HG02759 (cell line): ENCODE data around the gene CCDC178.

Experiments
- ATAC-seq: cut with Tn5 transposase; IDR thresholded peaks from one replicate; pipeline ENCODE4 v1.9.1; 2021; ENCODE audit warnings: mild to moderate bottlenecking, moderate library complexity; ENCODE audit not compliant: unreplicated experiment

Gene CCDC178

DNA sequence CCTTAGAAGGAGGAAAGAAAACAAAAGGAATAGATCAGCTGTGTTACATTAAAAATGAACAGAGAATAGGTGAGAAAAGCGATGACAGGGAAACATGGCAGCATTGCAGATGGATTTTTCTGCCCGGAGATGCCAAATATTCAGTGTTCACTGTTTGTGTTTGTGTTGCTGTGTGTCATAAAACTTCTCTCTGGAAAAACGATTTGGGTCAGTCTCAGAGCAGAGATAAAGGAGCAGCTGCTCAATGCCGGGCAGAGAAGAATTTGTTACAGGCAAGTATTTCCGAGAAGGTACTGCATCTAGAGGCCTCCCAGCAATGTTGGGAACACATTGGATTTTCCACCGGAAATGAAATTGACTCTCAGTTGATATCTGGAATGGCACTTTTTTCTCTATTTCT is 511.3 kb downstream of the CCDC178 start:
- ATAC-seq = no peak

- ATAC-seq = no peak
These were observed 517.5 kb downstream of the CCDC178 start for GRCh38 chr18:32922951-32923430.

DNA sequence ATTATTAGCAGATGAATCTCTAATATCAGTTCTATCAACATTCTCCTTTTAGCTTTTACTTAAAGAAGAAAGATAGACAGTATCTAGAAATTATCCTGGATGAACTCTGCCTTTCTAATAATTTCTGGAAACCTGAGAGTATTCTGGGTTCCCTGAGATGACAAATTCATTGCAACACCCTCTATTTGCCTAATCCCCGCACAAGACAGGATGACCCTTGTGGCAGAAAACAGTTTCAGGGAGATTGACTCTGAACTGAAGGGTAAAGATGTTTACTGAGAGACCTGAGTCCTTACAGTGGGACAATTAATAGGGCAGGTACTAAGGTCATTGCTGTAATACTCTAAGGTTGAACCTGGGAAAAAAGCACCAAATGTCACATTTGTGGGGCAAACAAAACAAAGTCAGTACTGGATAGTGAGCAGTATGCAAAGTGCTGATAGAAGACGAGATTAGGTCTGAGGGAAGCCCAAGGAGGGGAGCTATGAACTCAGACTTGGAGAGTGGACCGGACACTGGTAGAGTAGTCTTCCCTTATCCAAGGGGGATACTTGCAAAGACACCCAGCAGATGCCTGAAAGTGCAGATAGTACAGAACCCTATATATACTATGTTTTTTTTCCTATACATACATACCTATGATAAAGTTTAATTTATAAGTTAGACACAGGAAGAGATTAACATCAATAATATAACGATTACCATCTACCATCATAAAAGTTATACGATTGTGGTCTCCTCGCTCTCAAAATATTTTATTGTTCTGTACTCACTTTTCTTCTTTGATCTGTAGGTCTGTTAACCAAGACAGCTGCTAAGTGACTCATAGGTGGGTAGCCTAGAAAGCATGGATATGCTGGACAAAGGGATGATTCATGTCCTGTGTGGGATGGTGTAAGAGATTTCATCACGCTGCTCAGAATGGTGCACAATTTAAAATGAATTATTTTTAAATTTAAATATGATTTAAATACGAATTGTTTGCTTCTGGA is 519.4 kb downstream of the CCDC178 start:
- no peak for ATAC-seq

DNA sequence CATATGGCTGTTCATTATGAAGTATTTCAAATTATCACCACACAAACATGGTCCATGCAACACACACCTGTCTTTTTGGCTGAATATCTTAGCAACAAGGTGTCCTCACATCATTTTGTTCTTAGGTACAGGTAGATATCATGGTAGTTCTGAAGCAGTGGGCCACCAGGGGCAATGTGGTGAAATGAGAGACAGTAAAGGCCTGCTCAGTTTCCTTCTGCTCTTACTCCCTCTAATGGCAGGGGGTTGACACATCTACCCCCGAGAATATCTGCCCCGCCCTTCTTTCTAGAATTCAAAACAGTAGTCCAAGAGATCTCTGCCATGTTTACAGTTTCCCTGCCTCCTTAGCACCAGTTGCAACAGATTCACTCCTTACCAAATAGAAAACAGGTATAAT is 520.7 kb downstream of the CCDC178 start:
- peak; percentile 95 for ATAC-seq

- no peak for ATAC-seq
These were observed 521.8 kb downstream of the CCDC178 start for GRCh38 chr18:32918692-32919250.

- no peak for ATAC-seq
These were observed 525.0 kb downstream of the CCDC178 start for GRCh38 chr18:32915516-32915915.

DNA sequence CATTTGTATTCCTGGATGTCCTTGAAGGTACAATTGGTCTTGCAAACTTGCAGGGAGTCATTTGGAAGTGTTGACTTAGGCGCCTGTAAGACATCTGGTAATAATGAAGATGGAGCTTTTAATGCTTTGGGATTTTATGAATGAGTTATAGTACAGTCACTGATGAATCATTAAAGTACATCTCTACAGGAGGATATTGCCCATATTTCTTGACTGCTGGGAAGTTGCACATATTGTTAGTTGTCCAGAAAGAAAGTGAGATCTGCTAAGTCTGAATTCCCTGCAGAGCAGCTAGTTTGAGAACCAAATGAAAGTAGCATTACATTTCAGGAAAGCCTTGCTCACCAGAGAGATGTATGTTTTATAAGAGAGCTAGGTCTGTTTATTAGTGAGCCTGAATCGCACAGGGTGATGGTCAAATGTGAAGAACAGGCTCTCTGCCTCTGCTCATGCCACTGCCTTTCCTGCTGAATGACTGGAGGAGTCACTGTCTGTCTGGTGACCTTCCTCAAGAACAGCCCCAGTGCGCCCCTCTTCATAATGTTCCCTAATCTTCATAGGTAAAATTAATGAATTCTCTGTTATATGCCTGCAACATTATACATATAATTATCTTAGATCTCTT is 528.7 kb downstream of the CCDC178 start:
- ATAC-seq = no peak

GRCh38 chr18:32910694-32911296 is 529.7 kb downstream of the CCDC178 start:
- ATAC-seq = no peak

DNA sequence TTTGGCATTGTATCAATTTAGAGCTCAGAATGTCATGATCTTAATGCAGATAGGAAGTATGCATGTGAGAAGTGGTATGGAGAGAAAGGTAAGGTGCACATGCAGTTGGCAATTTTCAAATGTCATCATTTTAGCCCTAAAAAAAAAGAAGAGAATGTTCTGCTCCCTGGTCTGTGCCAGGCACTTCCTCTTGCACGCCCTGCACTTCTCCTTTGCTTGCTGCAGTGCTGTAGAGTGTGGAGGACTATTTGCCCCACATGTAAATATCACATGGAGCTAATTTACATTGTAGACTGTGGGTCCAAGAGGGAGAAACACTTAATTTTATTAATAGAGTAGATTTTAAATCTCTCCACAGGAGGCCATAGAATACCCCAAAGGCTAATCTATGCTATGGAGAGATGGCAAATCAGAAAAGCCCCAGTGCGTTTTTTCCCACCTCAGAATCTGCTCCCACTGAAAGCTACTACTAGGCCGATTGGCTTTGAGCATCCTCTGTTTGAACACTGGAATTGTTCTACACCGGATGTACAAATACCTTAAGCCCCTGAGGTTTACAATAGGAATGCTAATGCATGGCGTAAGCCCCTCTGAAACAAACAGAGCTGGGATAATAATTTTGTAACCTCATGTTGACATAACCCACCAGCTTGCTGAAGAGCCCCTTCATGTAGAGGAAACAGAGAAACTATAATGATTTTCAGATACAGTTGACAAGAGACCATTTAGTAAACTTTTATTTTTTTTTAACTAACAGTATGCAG is 530.5 kb downstream of the CCDC178 start:
- ATAC-seq = no peak

- no peak for ATAC-seq
These were observed 532.1 kb downstream of the CCDC178 start for GRCh38 chr18:32908424-32908805.

- ATAC-seq = no peak
These were observed 532.7 kb downstream of the CCDC178 start for GRCh38 chr18:32907648-32908423.

- ATAC-seq = no peak
These were observed 533.3 kb downstream of the CCDC178 start for GRCh38 chr18:32907311-32907585.

DNA sequence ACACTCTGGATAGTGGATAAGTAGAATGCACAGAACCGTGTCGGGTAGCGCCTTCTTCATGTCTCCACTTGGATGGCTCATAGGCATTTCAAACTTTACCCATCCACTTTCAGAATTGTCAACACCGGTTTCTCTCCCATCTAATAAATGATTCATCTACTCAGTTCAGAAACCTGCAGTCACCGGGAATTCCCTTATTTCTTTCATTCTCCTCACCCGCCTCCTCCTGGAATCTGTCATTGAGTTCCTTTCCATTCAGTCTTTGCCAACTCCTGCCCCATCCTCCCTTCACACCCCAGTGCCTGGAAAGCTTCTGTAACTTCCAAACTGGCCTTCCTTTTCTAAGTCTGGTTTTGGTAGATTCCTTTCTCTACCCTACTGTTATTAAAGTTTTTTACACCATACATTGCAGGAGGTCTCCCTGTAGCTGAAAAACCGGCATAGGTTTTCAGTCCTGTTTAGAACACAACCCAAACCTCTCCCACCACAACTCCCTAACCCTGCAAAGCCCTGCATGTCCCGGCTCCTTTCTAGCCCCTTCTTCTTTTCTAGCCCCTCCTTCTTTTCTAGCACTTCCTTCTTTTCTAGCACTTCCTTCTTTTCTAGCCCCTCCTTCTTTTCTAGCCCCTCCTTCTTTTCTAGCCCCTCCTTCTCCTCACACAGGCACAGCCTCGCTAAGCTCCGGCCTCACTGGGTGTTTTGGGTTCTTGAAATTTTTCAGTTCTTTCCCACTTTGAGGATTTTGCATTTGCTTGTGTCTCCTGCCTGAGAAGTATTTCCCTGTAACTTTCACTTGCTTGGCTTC is 533.8 kb downstream of the CCDC178 start:
- ATAC-seq = no peak

- ATAC-seq = no peak
These were observed 534.9 kb downstream of the CCDC178 start for GRCh38 chr18:32905651-32906050.

GRCh38 chr18:32902568-32903330 is 537.8 kb downstream of the CCDC178 start:
- ATAC-seq = no peak

GRCh38 chr18:32899819-32900218 is 540.7 kb downstream of the CCDC178 start:
- ATAC-seq = no peak

- ATAC-seq = no peak
These were observed 543.6 kb downstream of the CCDC178 start for GRCh38 chr18:32896776-32897547.

DNA sequence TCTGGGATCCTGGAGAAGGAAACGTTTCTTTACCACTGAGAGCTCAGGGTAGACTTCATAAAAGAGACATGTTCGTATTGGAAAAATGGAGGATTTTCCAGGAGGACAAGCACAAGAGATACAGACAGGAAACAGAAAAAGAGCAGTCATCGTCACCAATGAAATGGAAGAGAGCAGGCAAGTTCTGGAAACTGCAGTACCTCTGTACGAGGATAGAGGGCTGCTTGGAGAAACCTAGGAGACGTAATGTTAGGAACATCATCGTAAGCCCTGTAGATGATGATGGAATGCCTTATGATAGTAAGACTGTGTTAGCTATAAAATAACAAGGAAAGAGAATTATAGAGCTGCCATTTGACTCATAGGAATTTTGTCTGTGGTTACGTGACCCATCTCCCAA is 546.6 kb downstream of the CCDC178 start:
- ATAC-seq = no peak
